Spleen (tissue), 11 donors: ENCODE measurements around the gene ENO4. TPM values are rescaled to one million over a fixed set of nuclear protein-coding genes. Genes with fewer than 3 reads are reported as not detected.

Source experiments
- DNase-seq: peaks from one replicate; pipeline ENCODE4 v3.0.0-alpha.2; 2020
- H3K27ac ChIP-seq, 8 donors: fragments of 200-600 bp; sonication (generic) in 7 of 8; 1 replicate in 4 of 8; 2 replicates in 4 of 8; pipeline versions ENCODE4 v1.5.0 to v1.8.0; 2016 to 2021; ENCODE audit warnings: inconsistent platforms in 4 of 8, mild to moderate bottlenecking in 4 of 8, moderate library complexity in 1 of 8
- H3K27me3 ChIP-seq, 7 donors: fragments of 200-600 bp; sonication (generic) in 6 of 7; replicated peaks in 1 of 7; 1 replicate in 4 of 7; 2 replicates in 3 of 7; pipeline versions ENCODE4 v1.5.0 to v1.8.0; 2016 to 2021; ENCODE audit warnings: inconsistent platforms in 3 of 7, mild to moderate bottlenecking in 1 of 7
- H3K36me3 ChIP-seq, 6 donors: fragments of 200-600 bp; sonication (generic) in 5 of 6; 1 replicate in 4 of 6; 2 replicates in 2 of 6; pipeline versions ENCODE4 v1.5.0 to v1.8.0; 2016 to 2021; ENCODE audit warnings: inconsistent platforms in 2 of 6
- H3K4me1 ChIP-seq, 6 donors: fragments of 200-600 bp; sonication (generic) in 5 of 6; 1 replicate in 3 of 6; 2 replicates in 3 of 6; pipeline versions ENCODE4 v1.5.0 to v1.8.0; 2016 to 2021; ENCODE audit warnings: inconsistent platforms in 3 of 6
- H3K4me3 ChIP-seq, 8 donors: fragments of 200-600 bp; sonication (generic) in 7 of 8; 1 replicate in 4 of 8; 2 replicates in 4 of 8; pipeline versions ENCODE4 v1.5.0 to v1.8.0; 2016 to 2021; ENCODE audit warnings: inconsistent platforms in 4 of 8, mild to moderate bottlenecking in 4 of 8, moderate library complexity in 2 of 8
- H3K9me3 ChIP-seq, 8 donors: fragments of 200-600 bp; sonication (generic) in 7 of 8; 1 replicate in 4 of 8; 2 replicates in 4 of 8; pipeline versions ENCODE4 v1.5.0 to v1.8.0; 2016 to 2021; ENCODE audit warnings: inconsistent platforms in 4 of 8
- POLR2A ChIP-seq, 3 donors: fragments of 450-650 bp; IDR thresholded peaks; one replicate each; pipeline ENCODE4 v1.5.1; 2017; ENCODE audit warnings: antibody characterized with exemption in 3 of 3, mild to moderate bottlenecking in 1 of 3
- POLR2AphosphoS5 ChIP-seq, 3 donors: sonication (generic); formaldehyde crosslinking; IDR thresholded peaks; one replicate each; pipeline ENCODE4 v1.5.1; 2017; ENCODE audit warnings: antibody characterized with exemption in 3 of 3
- WGBS, 5 donors: extraction: QIAGEN DNeasy Blood & Tissue Kit in 3 of 5; methylation state at CpG; one replicate each; pipeline versions ENCODE4 v1.1.5 to v1.1.7; 2013 to 2018; 5-methylcytosine and 5-hydroxymethylcytosine counted together
- intact Hi-C: fragments of 100-400 bp; cut with DNase I; formaldehyde crosslinking; loops from one replicate; pipeline ENCODE4 v1.15.0; 2023; ENCODE audit warnings: low total_unique reads
- polyA plus RNA-seq, 3 donors: library from polyadenylated mRNA; stranded (reverse); fragments of 200-250 nt; gene quantifications; one replicate each; pipeline ENCODE4 v1.2.1, GENCODE V29; 2013
- total RNA-seq, 7 donors: library from RNA; depleted of rRNA in 3 of 7; stranded (reverse); fragments of >200 nt in 3 of 7; fragmentation: NEBNext Ultra II Directional in 4 of 7; extraction: Animal tissue kit (Norgen Biotek cat#: 25700) in 4 of 7; gene quantifications; one replicate each; pipeline versions ENCODE4 v1.1.0 to v1.2.1, GENCODE V29; 2016 to 2021
- TF ChIP-seq, protein P1 (sequence below), 11 experiments: fragments of 200-600 bp in 7 of 11; fragments of 450-650 bp in 4 of 11; sonication (generic) in 4 of 11; IDR thresholded peaks in 8 of 11; conservative IDR thresholded peaks in 3 of 11; 1 replicate in 7 of 11; 2 replicates in 4 of 11; pipeline versions ENCODE4 v1.4.0 to v1.8.0; 2016 to 2021; ENCODE audit warnings: antibody characterized with exemption in 11 of 11, inconsistent platforms in 4 of 11, mild to moderate bottlenecking in 1 of 11
- donor health status: healthy with polysubstance abuse.
- donor health status: DM: no; HTN: no; CAD: no; lungs with moderate emphysema.
- donor health status: DM: no; HTN: no; CAD: no.
- donor health status: Bipolar disorder and iron deficiency.
- donor health status: healthy.
- donor health status: DM: no; HTN: no; CAD: no.
- donor health status: DM: yes; HTN: yes; CAD: no.

ENO4 gene
- total and polyA plus RNA-seq, 10 donors: 0.03 to 0.09 TPM; not detected in 8

DNA sequence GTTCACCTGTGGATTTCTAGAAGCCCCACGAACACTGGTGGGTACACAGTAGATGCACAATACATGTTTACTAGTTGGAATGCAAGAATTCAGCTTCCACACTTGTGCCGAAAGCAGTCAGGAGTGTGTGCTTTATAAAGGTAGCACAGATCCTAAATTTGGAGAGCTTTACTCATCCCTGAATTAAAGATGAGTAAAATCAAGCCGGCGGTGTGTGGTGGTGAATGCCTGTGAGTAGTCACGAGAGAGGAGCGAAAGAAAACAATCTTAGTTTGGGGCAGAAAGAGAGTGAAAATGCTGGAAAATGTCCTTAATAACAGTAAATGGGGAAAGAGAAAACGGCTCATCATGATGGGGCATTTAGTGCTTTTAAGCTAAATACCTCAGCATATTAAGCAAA is 13.6 kb upstream of the ENO4 start:
- no peak for DNase-seq
- no peak overlapping the region for H3K4me3 ChIP-seq
- intact Hi-C loops: no loop called here

DNA sequence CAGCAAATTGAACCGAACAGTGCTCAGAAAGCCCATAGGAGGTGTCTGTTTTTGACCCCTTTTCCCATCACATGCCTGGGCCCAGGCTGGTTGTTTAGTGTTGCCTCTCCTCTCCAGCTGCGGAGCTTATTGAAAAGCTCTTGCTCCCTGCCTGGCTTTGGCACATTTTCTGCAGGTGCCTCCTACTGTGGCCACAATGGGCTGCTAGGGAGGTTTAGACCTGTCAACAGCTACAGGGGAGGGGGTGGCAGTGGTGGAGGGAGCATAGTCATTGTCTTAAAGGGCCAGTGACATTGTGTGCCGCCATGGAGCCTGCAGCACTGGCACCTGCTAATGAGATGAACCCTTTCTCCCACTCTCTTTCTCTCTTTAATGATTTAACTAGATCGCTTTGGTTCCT is 13.2 kb upstream of the ENO4 start:
- Histone ChIP-seq H3K4me1 (no peaks in the 10 kb centered on the region), H3K4me3 (no peak overlapping the region), H3K36me3 (peaks cover 0 to 2% (median 0%) of the 10 kb centered on the region in 6 donors), H3K27ac (no peak overlapping the region), H3K9me3 (no peaks in the 10 kb centered on the region), H3K27me3 (peaks cover 0 to 15% (median 0%) of the 10 kb centered on the region in 7 donors)
- no peak for DNase-seq
- 48 to 75% (median 61%) methylated on average over 4 of the region's 4 CpGs for WGBS, 5 donors
- intact Hi-C loops: no loop called here
- TF ChIP-seq POLR2A (IDR thresholded peaks at IDR 0.05): no peak
- TF ChIP-seq, protein P1, sequence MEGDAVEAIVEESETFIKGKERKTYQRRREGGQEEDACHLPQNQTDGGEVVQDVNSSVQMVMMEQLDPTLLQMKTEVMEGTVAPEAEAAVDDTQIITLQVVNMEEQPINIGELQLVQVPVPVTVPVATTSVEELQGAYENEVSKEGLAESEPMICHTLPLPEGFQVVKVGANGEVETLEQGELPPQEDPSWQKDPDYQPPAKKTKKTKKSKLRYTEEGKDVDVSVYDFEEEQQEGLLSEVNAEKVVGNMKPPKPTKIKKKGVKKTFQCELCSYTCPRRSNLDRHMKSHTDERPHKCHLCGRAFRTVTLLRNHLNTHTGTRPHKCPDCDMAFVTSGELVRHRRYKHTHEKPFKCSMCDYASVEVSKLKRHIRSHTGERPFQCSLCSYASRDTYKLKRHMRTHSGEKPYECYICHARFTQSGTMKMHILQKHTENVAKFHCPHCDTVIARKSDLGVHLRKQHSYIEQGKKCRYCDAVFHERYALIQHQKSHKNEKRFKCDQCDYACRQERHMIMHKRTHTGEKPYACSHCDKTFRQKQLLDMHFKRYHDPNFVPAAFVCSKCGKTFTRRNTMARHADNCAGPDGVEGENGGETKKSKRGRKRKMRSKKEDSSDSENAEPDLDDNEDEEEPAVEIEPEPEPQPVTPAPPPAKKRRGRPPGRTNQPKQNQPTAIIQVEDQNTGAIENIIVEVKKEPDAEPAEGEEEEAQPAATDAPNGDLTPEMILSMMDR (IDR thresholded peaks at IDR 0.05 in 8 of 11, conservative IDR thresholded peaks at IDR 0.05 in 3 of 11): no peak
- TF ChIP-seq POLR2AphosphoS5 (IDR thresholded peaks at IDR 0.05): no peak

More for the DNA sequence above, 13.6 kb upstream of the ENO4 start:
- 65 to 84% (median 76%) methylated on average over 7 of the region's 7 CpGs for WGBS, 5 donors
- no peaks in the 10 kb centered on the region for H3K4me1 ChIP-seq
- peaks cover 0 to 15% (median 0%) of the 10 kb centered on the region in 7 donors for H3K27me3 ChIP-seq
- H3K36me3 ChIP-seq: peaks cover 0 to 4% (median 0%) of the 10 kb centered on the region in 6 donors
- TF ChIP-seq, protein P1 (IDR thresholded peaks at IDR 0.05 in 8 of 11, conservative IDR thresholded peaks at IDR 0.05 in 3 of 11): no peak
- no peak for TF ChIP-seq POLR2AphosphoS5 (IDR thresholded peaks at IDR 0.05)
- no peak for TF ChIP-seq POLR2A (IDR thresholded peaks at IDR 0.05)
- H3K27ac ChIP-seq: no peak overlapping the region
- H3K9me3 ChIP-seq: no peaks in the 10 kb centered on the region

DNA sequence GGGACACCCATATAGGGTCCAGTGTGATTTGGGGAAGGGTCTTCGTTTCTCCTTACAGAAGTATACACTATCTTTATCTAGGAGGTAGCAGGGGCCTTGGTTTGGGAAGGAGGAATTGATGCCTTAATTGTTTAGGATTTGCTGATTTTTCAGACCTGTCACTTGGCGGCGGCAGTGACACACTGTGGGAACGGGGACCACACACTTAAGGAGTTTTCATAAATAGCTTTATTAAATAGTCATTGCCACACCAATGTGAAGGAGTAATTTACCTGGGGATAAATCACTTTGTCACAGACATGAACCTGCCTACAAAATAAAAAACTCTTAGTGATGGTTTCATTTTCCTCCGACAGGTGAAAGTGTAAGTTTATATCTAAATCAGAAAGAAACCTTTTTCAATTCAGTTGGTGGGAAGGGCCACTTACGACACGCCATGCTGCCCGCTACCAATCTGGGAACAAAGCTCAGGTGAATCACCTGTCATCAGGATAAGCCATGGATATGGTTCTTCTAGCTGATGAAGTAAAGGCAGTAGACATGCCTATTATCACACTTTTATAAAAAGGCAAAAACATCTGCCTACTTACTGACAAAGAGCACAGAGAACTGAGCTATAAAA is 12.3 kb upstream of the ENO4 start:
- no peak overlapping the region for H3K4me3 ChIP-seq
- DNase-seq: no peak
- intact Hi-C loops: no loop called here
- TF ChIP-seq, protein P1 (IDR thresholded peaks at IDR 0.05 in 8 of 11, conservative IDR thresholded peaks at IDR 0.05 in 3 of 11): no peak
- no peak for TF ChIP-seq POLR2A (IDR thresholded peaks at IDR 0.05)
- TF ChIP-seq POLR2AphosphoS5 (IDR thresholded peaks at IDR 0.05): no peak
- no peaks in the 10 kb centered on the region for H3K4me1 ChIP-seq
- WGBS, 5 donors: 64 to 78% (median 75%) methylated on average over 8 of the region's 8 CpGs
- no peaks in the 10 kb centered on the region for H3K9me3 ChIP-seq
- peaks cover 0 to 15% (median 0%) of the 10 kb centered on the region in 7 donors for H3K27me3 ChIP-seq
- no peaks in the 10 kb centered on the region for H3K36me3 ChIP-seq
- H3K27ac ChIP-seq: no peak overlapping the region

DNA sequence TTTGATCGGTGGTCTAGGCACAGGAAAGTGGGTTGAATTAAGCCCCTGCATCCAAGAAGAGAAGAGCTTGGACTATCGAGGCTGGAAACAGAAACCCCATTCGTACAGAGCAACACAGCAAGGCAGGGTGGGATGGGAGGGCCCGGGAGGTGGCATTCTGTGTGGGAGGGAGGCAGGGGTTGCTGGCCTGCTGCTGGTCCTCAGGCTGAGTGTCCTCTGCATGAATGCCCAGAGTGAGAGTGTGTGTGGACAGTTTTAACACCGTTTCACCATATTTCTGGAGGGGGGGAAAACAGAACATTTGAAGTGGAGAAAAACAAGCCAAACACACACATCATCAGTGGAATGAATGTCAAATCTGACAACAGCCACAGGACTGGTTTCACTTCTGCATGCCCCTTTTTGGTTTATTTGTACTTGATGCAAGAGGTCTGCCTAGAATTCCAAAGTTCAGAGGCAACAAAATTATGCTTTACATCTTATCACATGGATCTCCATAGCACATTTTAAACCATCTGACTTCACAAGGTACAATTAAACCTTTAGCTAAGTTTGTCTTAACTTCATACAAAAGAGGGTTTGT is 11.1 kb upstream of the ENO4 start:
- H3K27me3 ChIP-seq: peaks cover 0 to 15% (median 0%) of the 10 kb centered on the region in 7 donors
- no peak for DNase-seq
- no peaks in the 10 kb centered on the region for H3K4me1 ChIP-seq
- 64 to 76% (median 74%) methylated on average over 5 of the region's 5 CpGs for WGBS, 5 donors
- no peaks in the 10 kb centered on the region for H3K36me3 ChIP-seq
- H3K9me3 ChIP-seq: no peaks in the 10 kb centered on the region
- intact Hi-C loops: no loop called here
- H3K4me3 ChIP-seq: no peak overlapping the region
- no peak overlapping the region for H3K27ac ChIP-seq
- no peak for TF ChIP-seq POLR2AphosphoS5 (IDR thresholded peaks at IDR 0.05)
- TF ChIP-seq POLR2A (IDR thresholded peaks at IDR 0.05): no peak
- TF ChIP-seq, protein P1 (IDR thresholded peaks at IDR 0.05 in 8 of 11, conservative IDR thresholded peaks at IDR 0.05 in 3 of 11): no peak
